ENCODE results near the gene P4HA2. TPM values are rescaled to one million over a fixed set of nuclear protein-coding genes. Genes with fewer than 3 reads are reported as not detected.
A peak's percentile ranks its signal among the peaks of the same experiment; 100 is the strongest.

P4HA2 gene
- total RNA-seq, 2 donors from 2014 or later: 16.8 to 18.0 TPM

GRCh38 chr5:132226516-132227234 is 978 bp downstream of the P4HA2 start:
- H3K9me3 ChIP-seq: no peaks in the 10 kb centered on the region

GRCh38 chr5:132225165-132226032 is 2.3 kb downstream of the P4HA2 start:
- TF ChIP-seq POLR2A (IDR thresholded peaks at IDR 0.05) (no peak), POLR2AphosphoS5 (IDR thresholded peaks at IDR 0.05) (no peak)
- TF ChIP-seq, protein P1, sequence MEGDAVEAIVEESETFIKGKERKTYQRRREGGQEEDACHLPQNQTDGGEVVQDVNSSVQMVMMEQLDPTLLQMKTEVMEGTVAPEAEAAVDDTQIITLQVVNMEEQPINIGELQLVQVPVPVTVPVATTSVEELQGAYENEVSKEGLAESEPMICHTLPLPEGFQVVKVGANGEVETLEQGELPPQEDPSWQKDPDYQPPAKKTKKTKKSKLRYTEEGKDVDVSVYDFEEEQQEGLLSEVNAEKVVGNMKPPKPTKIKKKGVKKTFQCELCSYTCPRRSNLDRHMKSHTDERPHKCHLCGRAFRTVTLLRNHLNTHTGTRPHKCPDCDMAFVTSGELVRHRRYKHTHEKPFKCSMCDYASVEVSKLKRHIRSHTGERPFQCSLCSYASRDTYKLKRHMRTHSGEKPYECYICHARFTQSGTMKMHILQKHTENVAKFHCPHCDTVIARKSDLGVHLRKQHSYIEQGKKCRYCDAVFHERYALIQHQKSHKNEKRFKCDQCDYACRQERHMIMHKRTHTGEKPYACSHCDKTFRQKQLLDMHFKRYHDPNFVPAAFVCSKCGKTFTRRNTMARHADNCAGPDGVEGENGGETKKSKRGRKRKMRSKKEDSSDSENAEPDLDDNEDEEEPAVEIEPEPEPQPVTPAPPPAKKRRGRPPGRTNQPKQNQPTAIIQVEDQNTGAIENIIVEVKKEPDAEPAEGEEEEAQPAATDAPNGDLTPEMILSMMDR (IDR thresholded peaks at IDR 0.05): no peak
- peak overlapping the region; percentile 29 to 55 for H3K27ac ChIP-seq
- no peaks in the 10 kb centered on the region for H3K9me3 ChIP-seq
- H3K27me3 ChIP-seq (replicated peaks; ENCODE audit: insufficient read depth): no peaks in the 10 kb centered on the region
- WGBS: 27% methylated on average over 13 of the region's 13 CpGs
- intact Hi-C loops (cut with DNase I): loop anchor here (5.0 kb wide), 2 partner anchors 33 to 67 kb away; partner anchors contain the start of gene SLC22A4
- no peak overlapping the region for H3K4me3 ChIP-seq
- H3K36me3 ChIP-seq: no peaks in the 10 kb centered on the region
- DNase-seq (ENCODE audit: low spot score): peak; percentile 47
- peaks cover 13% of the 10 kb centered on the region for H3K4me1 ChIP-seq (replicated peaks)

More at GRCh38 chr5:132226516-132227234, 978 bp downstream of the P4HA2 start:
- 63% methylated on average over 23 of the region's 23 CpGs for WGBS
- peak overlapping the region; percentile 84 to 88 for H3K27ac ChIP-seq
- H3K4me3 ChIP-seq: peak overlapping the region; percentile 70 to 81
- intact Hi-C loops (cut with DNase I): loop anchor here (5.0 kb wide), 2 partner anchors 34 to 66 kb away; partner anchors contain the start of gene SLC22A4
- no peaks in the 10 kb centered on the region for H3K36me3 ChIP-seq
- DNase-seq (ENCODE audit: low spot score): no peak
- H3K27me3 ChIP-seq (replicated peaks; ENCODE audit: insufficient read depth): no peaks in the 10 kb centered on the region
- H3K4me1 ChIP-seq (replicated peaks): peaks cover 13% of the 10 kb centered on the region
- TF ChIP-seq, protein P1 (IDR thresholded peaks at IDR 0.05): no peak
- TF ChIP-seq POLR2A (IDR thresholded peaks at IDR 0.05) (no peak), POLR2AphosphoS5 (IDR thresholded peaks at IDR 0.05) (no peak)

GRCh38 chr5:132224716-132225115 is 2.9 kb downstream of the P4HA2 start:
- Histone ChIP-seq H3K27ac (peak overlapping the region; percentile 29 to 55), H3K9me3 (no peaks in the 10 kb centered on the region), H3K4me1 (replicated peaks) (peaks cover 13% of the 10 kb centered on the region), H3K27me3 (replicated peaks; ENCODE audit: insufficient read depth) (no peaks in the 10 kb centered on the region), H3K36me3 (no peaks in the 10 kb centered on the region), H3K4me3 (no peak overlapping the region)
- TF ChIP-seq POLR2AphosphoS5 (IDR thresholded peaks at IDR 0.05) (no peak), POLR2A (IDR thresholded peaks at IDR 0.05) (no peak)
- TF ChIP-seq, protein P1 (IDR thresholded peaks at IDR 0.05): no peak
- intact Hi-C loops (cut with DNase I): loop anchor here (5.0 kb wide), 2 partner anchors 32 to 68 kb away; partner anchors contain the start of gene SLC22A4
- 19% methylated on average over 1 of the region's 1 CpG for WGBS
- DNase-seq (ENCODE audit: low spot score): no peak

DNA sequence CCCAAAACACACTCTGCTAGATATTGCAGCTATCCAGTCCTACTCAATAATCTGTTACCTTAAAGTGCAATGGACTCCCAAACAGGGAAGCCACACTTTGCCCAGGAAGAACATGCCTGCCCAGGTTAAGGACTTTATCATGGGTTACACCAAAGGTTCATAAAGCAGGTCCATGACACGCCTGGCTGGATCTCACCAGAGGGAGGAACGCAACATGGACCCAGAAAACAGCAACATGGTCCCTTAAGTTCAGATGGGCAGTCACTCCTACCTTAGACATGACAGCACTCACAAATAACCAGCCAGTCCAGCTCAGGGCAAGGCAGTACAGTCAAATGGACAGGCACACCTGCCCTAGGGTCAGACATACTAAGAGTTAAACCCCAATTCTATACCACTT is 3.8 kb downstream of the P4HA2 start:
- TF ChIP-seq, protein P1 (IDR thresholded peaks at IDR 0.05): no peak
- TF ChIP-seq POLR2A (IDR thresholded peaks at IDR 0.05): no peak
- no peak for TF ChIP-seq POLR2AphosphoS5 (IDR thresholded peaks at IDR 0.05)
- H3K36me3 ChIP-seq: no peaks in the 10 kb centered on the region
- peak overlapping the region; percentile 29 to 55 for H3K27ac ChIP-seq
- DNase-seq (ENCODE audit: low spot score): no peak
- 100% methylated on average over 2 of the region's 2 CpGs for WGBS
- intact Hi-C loops (cut with DNase I): no loop called here
- H3K4me1 ChIP-seq (replicated peaks): peaks cover 14% of the 10 kb centered on the region
- no peaks in the 10 kb centered on the region for H3K9me3 ChIP-seq
- H3K27me3 ChIP-seq (replicated peaks; ENCODE audit: insufficient read depth): no peaks in the 10 kb centered on the region
- H3K4me3 ChIP-seq: no peak overlapping the region
